H9 (cell line): ENCODE results near the gene ABCG4. TPM values are rescaled to one million over a fixed set of nuclear protein-coding genes. Genes with fewer than 3 reads are reported as not detected.

Source experiments
- DNase-seq: peaks from one replicate; pipeline ENCODE4 v3.0.0-alpha.2; 2017
- H2AFZ ChIP-seq: one replicate; pipeline ENCODE4 v1.6.1; 2013; ENCODE audit warnings: mild to moderate bottlenecking, low read length, control low read depth, moderate library complexity
- H2AK5ac ChIP-seq: 2 replicates; pipeline ENCODE4 v1.6.1; 2013; ENCODE audit warnings: low read length, control low read depth, mixed read lengths; ENCODE audit not compliant: insufficient read length
- H2BK120ac ChIP-seq: one replicate; pipeline ENCODE4 v1.6.1; 2013; ENCODE audit warnings: low read depth, mild to moderate bottlenecking, low read length, control low read depth, inconsistent platforms; ENCODE audit not compliant: poor library complexity, severe bottlenecking
- H2BK12ac ChIP-seq: 2 replicates; pipeline ENCODE4 v1.6.1; 2013; ENCODE audit warnings: low read length, control low read depth, mixed read lengths, low read depth; ENCODE audit not compliant: insufficient read length
- H2BK15ac ChIP-seq: 2 replicates; pipeline ENCODE4 v1.6.1; 2013; ENCODE audit warnings: low read depth, low read length, control low read depth
- H2BK20ac ChIP-seq: one replicate; pipeline ENCODE4 v1.6.1; 2013; ENCODE audit warnings: low read depth, mild to moderate bottlenecking, low read length, control low read depth, inconsistent platforms; ENCODE audit not compliant: poor library complexity, severe bottlenecking
- H2BK5ac ChIP-seq: 2 replicates; pipeline ENCODE4 v1.6.1; 2013; ENCODE audit warnings: low read length, control low read depth, mixed read lengths; ENCODE audit not compliant: insufficient read length
- H3K14ac ChIP-seq: 2 replicates; pipeline ENCODE4 v1.6.1; 2013; ENCODE audit warnings: low read length, control low read depth; ENCODE audit not compliant: insufficient read depth
- H3K18ac ChIP-seq: 2 replicates; pipeline ENCODE4 v1.6.1; 2013; ENCODE audit warnings: low read depth, mild to moderate bottlenecking, mixed read lengths, low read length, control low read depth; ENCODE audit not compliant: insufficient read length
- H3K23ac ChIP-seq: 2 replicates; pipeline ENCODE4 v1.6.1; 2013; ENCODE audit warnings: low read length, control low read depth, mixed read lengths, low read depth; ENCODE audit not compliant: insufficient read length
- H3K23me2 ChIP-seq: 2 replicates; pipeline ENCODE4 v1.6.1; 2013; ENCODE audit warnings: low read depth, mild to moderate bottlenecking, mixed read lengths, low read length, control low read depth; ENCODE audit not compliant: insufficient read length, poor library complexity, severe bottlenecking
- H3K27ac ChIP-seq: 2 replicates; pipeline ENCODE4 v1.5.1; 2013; ENCODE audit warnings: low read length, control low read depth, mixed read lengths, low read depth; ENCODE audit not compliant: insufficient read length
- H3K27me3 ChIP-seq: 2 replicates; pipeline ENCODE4 v1.6.1; 2013; ENCODE audit warnings: low read length, control low read depth, inconsistent platforms; ENCODE audit not compliant: insufficient read depth
- H3K4ac ChIP-seq: 2 replicates; pipeline ENCODE4 v1.6.1; 2013; ENCODE audit warnings: low read depth, mild to moderate bottlenecking, control low read depth, inconsistent platforms, low read length, moderate library complexity
- H3K4me1 ChIP-seq: 2 replicates; pipeline ENCODE4 v1.6.1; 2013; ENCODE audit warnings: low read length, control low read depth, inconsistent platforms; ENCODE audit not compliant: insufficient read depth
- H3K4me2 ChIP-seq: 2 replicates; pipeline ENCODE4 v1.6.1; 2013; ENCODE audit warnings: low read length, control low read depth, mixed read lengths; ENCODE audit not compliant: insufficient read length, insufficient read depth
- H3K56ac ChIP-seq: 2 replicates; pipeline ENCODE4 v1.6.1; 2013; ENCODE audit warnings: low read depth, mild to moderate bottlenecking, mixed read lengths, low read length, control low read depth; ENCODE audit not compliant: insufficient read length
- H3K79me1 ChIP-seq: 2 replicates; pipeline ENCODE4 v1.6.1; 2013; ENCODE audit warnings: low read depth, mild to moderate bottlenecking, moderate library complexity, low read length, control low read depth, inconsistent platforms; ENCODE audit not compliant: insufficient read depth, poor library complexity, severe bottlenecking
- H3K79me2 ChIP-seq: 2 replicates; pipeline ENCODE4 v1.6.1; 2013; ENCODE audit warnings: low read length, control low read depth, inconsistent platforms; ENCODE audit not compliant: insufficient read depth
- H3K9ac ChIP-seq: 2 replicates; pipeline ENCODE4 v1.6.1; 2013; ENCODE audit warnings: low read length, control low read depth, mixed read lengths; ENCODE audit not compliant: insufficient read length; ENCODE audit errors: extremely low read depth
- H3K9me3 ChIP-seq: one replicate; pipeline ENCODE4 v1.6.1; 2013; ENCODE audit warnings: low read depth, low read length, inconsistent platforms; ENCODE audit not compliant: control insufficient read depth
- H3T11ph ChIP-seq: one replicate; pipeline ENCODE4 v1.6.1; 2013; ENCODE audit warnings: mild to moderate bottlenecking, low read length, control low read depth, inconsistent platforms
- H4K20me1 ChIP-seq: one replicate; pipeline ENCODE4 v1.6.1; 2013; ENCODE audit not compliant: control insufficient read depth, insufficient read length, insufficient read depth
- H4K5ac ChIP-seq: 2 replicates; pipeline ENCODE4 v1.6.1; 2013; ENCODE audit warnings: low read depth, mild to moderate bottlenecking, mixed read lengths, low read length, control low read depth; ENCODE audit not compliant: insufficient read length
- H4K8ac ChIP-seq: replicated peaks from 2 replicates; pipeline ENCODE4 v1.6.1; 2013; ENCODE audit warnings: low read length, control low read depth, mixed read lengths, low read depth; ENCODE audit not compliant: insufficient read length
- H4K91ac ChIP-seq: 2 replicates; pipeline ENCODE4 v1.6.1; 2013; ENCODE audit warnings: low read depth, mild to moderate bottlenecking, moderate library complexity, mixed read lengths, low read length, control low read depth; ENCODE audit not compliant: insufficient read length
- H3K27ac Mint-ChIP-seq, 3 experiments: 2 replicates in 2 of 3; 3 replicates in 1 of 3; pipeline ENCODE4 v1.8.0; 2020 to 2021; ENCODE audit warnings: mixed read lengths in 3 of 3, mild to moderate bottlenecking in 1 of 3, moderate library complexity in 1 of 3
- H3K27me3 Mint-ChIP-seq: 2 replicates; pipeline ENCODE4 v1.8.0; 2021; ENCODE audit warnings: low read depth, mild to moderate bottlenecking, moderate library complexity, mixed read lengths
- H3K36me3 Mint-ChIP-seq, 3 experiments: 2 replicates in 2 of 3; 3 replicates in 1 of 3; pipeline ENCODE4 v1.8.0; 2020 to 2021; ENCODE audit warnings: low read depth in 3 of 3, mixed read lengths in 3 of 3; ENCODE audit not compliant: insufficient read depth in 1 of 3
- H3K4me1 Mint-ChIP-seq, 2 experiments: 2 replicates each; pipeline ENCODE4 v1.8.0; 2020; ENCODE audit warnings: mixed read lengths in 2 of 2
- H3K4me3 Mint-ChIP-seq, 2 experiments: 2 replicates in 1 of 2; 3 replicates in 1 of 2; pipeline ENCODE4 v1.8.0; 2020 to 2021; ENCODE audit warnings: mild to moderate bottlenecking in 2 of 2, mixed read lengths in 2 of 2, moderate library complexity in 1 of 2
- H3K9me3 Mint-ChIP-seq, 2 experiments: 2 replicates in 1 of 2; 3 replicates in 1 of 2; pipeline ENCODE4 v1.8.0; 2020; ENCODE audit warnings: mild to moderate bottlenecking in 2 of 2, mixed read lengths in 2 of 2, moderate library complexity in 1 of 2
- WGBS: extraction: QIAGEN DNeasy Blood & Tissue Kit; methylation state at CpG from one replicate; pipeline ENCODE4 v1.1.7; 2013; ENCODE audit warnings: missing lambda C conversion rate, low lambda C conversion rate, mixed read lengths; ENCODE audit not compliant: insufficient read length; ENCODE audit errors: extremely low coverage; 5-methylcytosine and 5-hydroxymethylcytosine counted together
- total RNA-seq: library from RNA; stranded (reverse); gene quantifications from 2 replicates; pipeline ENCODE4 v1.2.1, GENCODE V29; 2021
- TF ChIP-seq, protein P1 (sequence below): fragments of 200-600 bp; sonication (generic); conservative IDR thresholded peaks from 3 replicates; pipeline ENCODE4 v1.8.0; 2021; ENCODE audit warnings: antibody characterized with exemption, mild to moderate bottlenecking

Gene ABCG4
- total RNA-seq, 1 experiment from 2014 or later, result 1.2 TPM

DNA sequence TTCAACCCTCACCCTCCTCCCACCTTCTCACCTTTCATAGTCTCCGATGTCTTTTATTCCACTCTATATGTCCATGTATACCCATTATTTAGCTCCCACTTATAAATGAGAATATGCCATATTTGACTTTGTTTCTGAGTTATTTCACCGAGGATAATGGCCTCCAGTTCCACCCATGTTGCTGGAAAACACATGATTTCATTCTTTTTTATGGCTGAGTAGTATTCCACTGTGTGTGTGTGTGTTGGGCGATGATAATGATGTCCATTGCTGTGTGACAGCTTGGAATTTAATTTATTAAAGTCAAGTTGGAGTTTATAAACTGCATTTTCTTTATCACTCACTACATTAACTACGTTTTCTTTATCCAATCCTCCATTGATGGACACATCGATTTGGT is 30.6 kb upstream of the ABCG4 start:
- H3K23me2 ChIP-seq, result peaks cover 9% of the 10 kb centered on the region
- H3K27me3 ChIP-seq, result no peaks in the 10 kb centered on the region
- no peak overlapping the region for H3K23ac ChIP-seq
- no peak for DNase-seq
- H3K36me3 Mint-ChIP-seq, result peaks cover 0 to 3% (median 2%) of the 10 kb centered on the region in 3 experiments; a peak in 3 of 7 replicates
- no peak overlapping the region for H4K91ac ChIP-seq
- H2BK20ac ChIP-seq, result no peak overlapping the region
- H2AFZ ChIP-seq, result no peak overlapping the region
- TF ChIP-seq, protein P1, sequence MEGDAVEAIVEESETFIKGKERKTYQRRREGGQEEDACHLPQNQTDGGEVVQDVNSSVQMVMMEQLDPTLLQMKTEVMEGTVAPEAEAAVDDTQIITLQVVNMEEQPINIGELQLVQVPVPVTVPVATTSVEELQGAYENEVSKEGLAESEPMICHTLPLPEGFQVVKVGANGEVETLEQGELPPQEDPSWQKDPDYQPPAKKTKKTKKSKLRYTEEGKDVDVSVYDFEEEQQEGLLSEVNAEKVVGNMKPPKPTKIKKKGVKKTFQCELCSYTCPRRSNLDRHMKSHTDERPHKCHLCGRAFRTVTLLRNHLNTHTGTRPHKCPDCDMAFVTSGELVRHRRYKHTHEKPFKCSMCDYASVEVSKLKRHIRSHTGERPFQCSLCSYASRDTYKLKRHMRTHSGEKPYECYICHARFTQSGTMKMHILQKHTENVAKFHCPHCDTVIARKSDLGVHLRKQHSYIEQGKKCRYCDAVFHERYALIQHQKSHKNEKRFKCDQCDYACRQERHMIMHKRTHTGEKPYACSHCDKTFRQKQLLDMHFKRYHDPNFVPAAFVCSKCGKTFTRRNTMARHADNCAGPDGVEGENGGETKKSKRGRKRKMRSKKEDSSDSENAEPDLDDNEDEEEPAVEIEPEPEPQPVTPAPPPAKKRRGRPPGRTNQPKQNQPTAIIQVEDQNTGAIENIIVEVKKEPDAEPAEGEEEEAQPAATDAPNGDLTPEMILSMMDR, result no peak
- no peak overlapping the region for H2BK5ac ChIP-seq
- peaks cover 4% of the 10 kb centered on the region; the same call in 1 of the 2 replicates for H3K4me1 ChIP-seq
- no peak overlapping the region for H3K56ac ChIP-seq
- no peak overlapping the region for H3K14ac ChIP-seq
- no peaks in the 10 kb centered on the region for H3K9me3 ChIP-seq
- H4K5ac ChIP-seq, result no peak overlapping the region
- H2BK15ac ChIP-seq, result no peak overlapping the region
- no peak overlapping the region for H3K4me2 ChIP-seq
- no peak overlapping the region for H3K27ac ChIP-seq
- H4K8ac ChIP-seq, result no peak overlapping the region
- H3K9ac ChIP-seq, result no peak overlapping the region
- H3K27me3 Mint-ChIP-seq, result no peaks in the 10 kb centered on the region; the same call in 1 of the 2 replicates
- H4K20me1 ChIP-seq, result no peaks in the 10 kb centered on the region
- H3K4ac ChIP-seq, result no peak overlapping the region
- no CpG with 5 or more reads among the region's 5 CpGs for WGBS
- H3K79me2 ChIP-seq, result peaks cover 8% of the 10 kb centered on the region
- peaks cover 6% of the 10 kb centered on the region for H3K79me1 ChIP-seq
- H3K4me1 Mint-ChIP-seq, result peaks cover 23 to 32% of the 10 kb centered on the region in 2 experiments
- H3K27ac Mint-ChIP-seq, result no peak overlapping the region
- H3K9me3 Mint-ChIP-seq, result no peaks in the 10 kb centered on the region; a peak in 1 of 5 replicates
- no peak overlapping the region for H2BK12ac ChIP-seq
- no peak overlapping the region for H3K4me3 Mint-ChIP-seq
- no peak overlapping the region for H2BK120ac ChIP-seq
- H2AK5ac ChIP-seq, result no peak overlapping the region
- no peak overlapping the region for H3K18ac ChIP-seq
- H3T11ph ChIP-seq, result no peak overlapping the region
